GM10248 (cell line): ENCODE data around the gene C20orf202.

Experiments
- CTCF ChIA-PET: fragments of 300-600 bp; sonication (Branson Sonifier 250); formaldehyde crosslinking; extraction: SDS; loops from one replicate; lab custom pipeline; 2021; ENCODE audit warnings: antibody characterized with exemption; lab: Yijun Ruan, JAX
- POLR2A ChIA-PET: fragments of 350-650 bp; sonication (Branson Sonifier 250); formaldehyde crosslinking; extraction: SDS; loops from one replicate; lab custom pipeline; 2020; ENCODE audit warnings: antibody characterized with exemption; lab: Yijun Ruan, JAX
- DNase-seq: peaks from one replicate; pipeline ENCODE4 v3.0.0; 2012; ENCODE audit errors: extremely low spot score
- CTCF ChIP-seq: IDR thresholded peaks from 2 replicates; pipeline ENCODE4 v1.5.1; 2012; ENCODE audit warnings: mild to moderate bottlenecking, low read depth; ENCODE audit errors: extremely low read depth, missing control alignments, control extremely low read depth

C20orf202 gene

GRCh38 chr20:1199212-1199873, 3.9 kb upstream of the C20orf202 start:
- ChIA-PET POLR2A (no interaction called here), CTCF (interaction anchor here (0.6 to 1.6 kb wide), 4 partner anchors 11 to 14 kb away, joined by 3 to 6 read pairs (median 4); no protein-coding TSS in a partner anchor)
- DNase-seq, result no peak
- no peak for TF ChIP-seq CTCF

GRCh38 chr20:1199964-1200363, 3.3 kb upstream of the C20orf202 start:
- POLR2A ChIA-PET, result no interaction called here
- no peak for DNase-seq
- CTCF ChIA-PET, result interaction anchor here (0.6 to 1.6 kb wide), 4 partner anchors 10 to 14 kb away, joined by 3 to 6 read pairs (median 4); no protein-coding TSS in a partner anchor
- no peak for TF ChIP-seq CTCF

- no peak for DNase-seq
- no peak for TF ChIP-seq CTCF
- ChIA-PET POLR2A (interaction anchor here (0.6 kb wide), 1 partner anchor 364 kb away, joined by 4 read pairs; no protein-coding TSS in a partner anchor), CTCF (interaction anchor here (1.0 kb wide), 2 partner anchors 9 to 10 kb away, joined by 3 to 4 read pairs; no protein-coding TSS in a partner anchor)
Observed at GRCh38 chr20:1203630-1204029, 376 bp downstream of the C20orf202 start.

GRCh38 chr20:1204113-1204512, 859 bp downstream of the C20orf202 start:
- CTCF ChIA-PET, result interaction anchor here (1.0 kb wide), 1 partner anchor 8 kb away, joined by 3 read pairs; no protein-coding TSS in a partner anchor
- no peak for TF ChIP-seq CTCF
- POLR2A ChIA-PET, result no interaction called here
- DNase-seq, result no peak

GRCh38 chr20:1204576-1204975, 1.3 kb downstream of the C20orf202 start:
- ChIA-PET POLR2A (no interaction called here), CTCF (interaction anchor here (0.8 to 1.3 kb wide), 3 partner anchors 8 to 13 kb away, joined by 3 read pairs; no protein-coding TSS in a partner anchor)
- DNase-seq, result no peak
- TF ChIP-seq CTCF, result no peak

- no peak for TF ChIP-seq CTCF
- no peak for DNase-seq
- POLR2A ChIA-PET, result no interaction called here
- CTCF ChIA-PET, result interaction anchor here (1.3 to 1.6 kb wide), 3 partner anchors 14 to 389 kb away, joined by 3 read pairs; no protein-coding TSS in a partner anchor
Observed at GRCh38 chr20:1205802-1206201, 2.5 kb downstream of the C20orf202 start.
